Urinary bladder (tissue), 4 donors: ENCODE results near the gene FBXL16. TPM values are rescaled to one million over a fixed set of nuclear protein-coding genes. Genes with fewer than 3 reads are reported as not detected.

Experiments
- DNase-seq: peaks from one replicate; pipeline ENCODE4 v3.0.0-alpha.2; 2015; ENCODE audit errors: extremely low spot score
- H3K27ac ChIP-seq: one replicate; pipeline ENCODE4 v1.5.1; 2013; ENCODE audit warnings: low read depth, mild to moderate bottlenecking, moderate library complexity
- H3K36me3 ChIP-seq: one replicate; pipeline ENCODE4 v1.6.1; 2013; ENCODE audit warnings: mild to moderate bottlenecking, moderate library complexity; ENCODE audit not compliant: insufficient read depth
- H3K4me1 ChIP-seq: one replicate; pipeline ENCODE4 v1.6.1; 2013; ENCODE audit warnings: mild to moderate bottlenecking, moderate library complexity; ENCODE audit not compliant: insufficient read depth
- H3K4me3 ChIP-seq: one replicate; pipeline ENCODE4 v1.5.1; 2013; ENCODE audit warnings: low read depth, low read length
- WGBS: extraction: QIAGEN DNeasy Blood & Tissue Kit; methylation state at CpG from one replicate; pipeline ENCODE4 v1.1.7; 2013; 5-methylcytosine and 5-hydroxymethylcytosine counted together
- polyA plus RNA-seq: library from polyadenylated mRNA; stranded (reverse); fragments of 200-250 nt; gene quantifications from one replicate; pipeline ENCODE4 v1.2.3, GENCODE V29; 2013
- total RNA-seq: library from RNA; depleted of rRNA; stranded (reverse); fragments of >200 nt; gene quantifications from one replicate; pipeline ENCODE4 v1.2.3, GENCODE V29; 2014
- donor health status: healthy with polysubstance abuse.
- donor health status: healthy.

Gene FBXL16
- total and polyA plus RNA-seq, 2 donors = 0.26 to 0.68 TPM

GRCh38 chr16:660459-661183, 45.0 kb downstream of the FBXL16 start:
- Histone ChIP-seq H3K4me3 (no peak overlapping the region), H3K27ac (no peak overlapping the region), H3K36me3 (no peaks in the 10 kb centered on the region), H3K4me1 (no peaks in the 10 kb centered on the region)
- 17% methylated on average over 39 of the region's 43 CpGs for WGBS
- DNase-seq = no peak

- no peak overlapping the region for H3K4me3 ChIP-seq
- 60% methylated on average over 6 of the region's 6 CpGs for WGBS
- DNase-seq = no peak
- H3K4me1 ChIP-seq = no peaks in the 10 kb centered on the region
- no peaks in the 10 kb centered on the region for H3K36me3 ChIP-seq
- H3K27ac ChIP-seq = no peak overlapping the region
These were observed 45.5 kb downstream of the FBXL16 start for GRCh38 chr16:660132-660458.

- Histone ChIP-seq H3K4me3 (no peak overlapping the region), H3K36me3 (no peaks in the 10 kb centered on the region), H3K4me1 (no peaks in the 10 kb centered on the region), H3K27ac (no peak overlapping the region)
- WGBS = 90% methylated on average over 20 of the region's 20 CpGs
- DNase-seq = no peak
These were observed 46.0 kb downstream of the FBXL16 start for GRCh38 chr16:659618-660017.

GRCh38 chr16:658679-659571, 46.7 kb downstream of the FBXL16 start:
- Histone ChIP-seq H3K4me3 (no peak overlapping the region), H3K4me1 (no peaks in the 10 kb centered on the region)

GRCh38 chr16:657487-657886, 48.1 kb downstream of the FBXL16 start:
- DNase-seq = no peak
- H3K4me1 ChIP-seq = no peaks in the 10 kb centered on the region
- no peak overlapping the region for H3K27ac ChIP-seq
- 94% methylated on average over 22 of the region's 22 CpGs for WGBS
- no peaks in the 10 kb centered on the region for H3K36me3 ChIP-seq
- H3K4me3 ChIP-seq = no peak overlapping the region

More at GRCh38 chr16:658679-659571, 46.7 kb downstream of the FBXL16 start:
- no peak overlapping the region for H3K27ac ChIP-seq
- no peaks in the 10 kb centered on the region for H3K36me3 ChIP-seq
- WGBS = 91% methylated on average over 35 of the region's 35 CpGs
- DNase-seq = no peak

GRCh38 chr16:654034-654433, 51.6 kb downstream of the FBXL16 start:
- no peaks in the 10 kb centered on the region for H3K36me3 ChIP-seq
- 90% methylated on average over 12 of the region's 12 CpGs for WGBS
- no peak for DNase-seq
- H3K4me1 ChIP-seq = no peaks in the 10 kb centered on the region
- H3K27ac ChIP-seq = no peak overlapping the region
- H3K4me3 ChIP-seq = no peak overlapping the region

GRCh38 chr16:652454-653305, 52.9 kb downstream of the FBXL16 start:
- Histone ChIP-seq H3K4me1 (no peaks in the 10 kb centered on the region), H3K36me3 (no peaks in the 10 kb centered on the region), H3K27ac (no peak overlapping the region), H3K4me3 (no peak overlapping the region)
- DNase-seq = no peak
- WGBS = 81% methylated on average over 28 of the region's 28 CpGs

GRCh38 chr16:651844-652243, 53.8 kb downstream of the FBXL16 start:
- WGBS = 90% methylated on average over 22 of the region's 22 CpGs
- DNase-seq = no peak
- Histone ChIP-seq H3K4me3 (no peak overlapping the region), H3K27ac (no peak overlapping the region), H3K36me3 (no peaks in the 10 kb centered on the region), H3K4me1 (no peaks in the 10 kb centered on the region)

- H3K36me3 ChIP-seq = no peaks in the 10 kb centered on the region
- no peak overlapping the region for H3K27ac ChIP-seq
- peak overlapping the region; percentile 81 for H3K4me3 ChIP-seq
- no peaks in the 10 kb centered on the region for H3K4me1 ChIP-seq
- DNase-seq = no peak
- 1% methylated on average over 44 of the region's 44 CpGs for WGBS
These were observed 56.0 kb downstream of the FBXL16 start for GRCh38 chr16:649631-650030.

GRCh38 chr16:648781-649589, 56.6 kb downstream of the FBXL16 start, which contains the start of gene WDR90:
TSS of gene WDR90 (plus strand) at chr16:649365. CDS start at chr16:649417, 52 bp downstream.
- Histone ChIP-seq H3K27ac (peak within 1 kb of the TSS; percentile 81), H3K4me1 (no peaks in the 10 kb centered on the region), H3K4me3 (peak within 1 kb of the TSS; percentile 81), H3K36me3 (no peaks in the 10 kb centered on the region)
- peak; percentile 59 for DNase-seq
- WGBS = 1% methylated on average over 91 of the region's 91 CpGs

- Histone ChIP-seq H3K27ac (peak overlapping the region; percentile 81), H3K4me1 (no peaks in the 10 kb centered on the region), H3K36me3 (no peaks in the 10 kb centered on the region), H3K4me3 (peak overlapping the region; percentile 81)
- 36% methylated on average over 24 of the region's 24 CpGs for WGBS
- no peak for DNase-seq
These were observed 57.4 kb downstream of the FBXL16 start for GRCh38 chr16:648071-648780.

GRCh38 chr16:647173-647902, 58.3 kb downstream of the FBXL16 start:
- H3K4me3 ChIP-seq = no peak overlapping the region
- H3K27ac ChIP-seq = no peak overlapping the region
- no peaks in the 10 kb centered on the region for H3K36me3 ChIP-seq
- WGBS = 84% methylated on average over 25 of the region's 25 CpGs
- H3K4me1 ChIP-seq = no peaks in the 10 kb centered on the region
- DNase-seq = no peak
